ENCODE results near the gene COL28A1.
"Not testable (repeated sequence)": the region's sequence is repeated elsewhere in the genome, so short reads cannot be mapped to it uniquely, and the experiment has no call there.

COL28A1 gene

DNA sequence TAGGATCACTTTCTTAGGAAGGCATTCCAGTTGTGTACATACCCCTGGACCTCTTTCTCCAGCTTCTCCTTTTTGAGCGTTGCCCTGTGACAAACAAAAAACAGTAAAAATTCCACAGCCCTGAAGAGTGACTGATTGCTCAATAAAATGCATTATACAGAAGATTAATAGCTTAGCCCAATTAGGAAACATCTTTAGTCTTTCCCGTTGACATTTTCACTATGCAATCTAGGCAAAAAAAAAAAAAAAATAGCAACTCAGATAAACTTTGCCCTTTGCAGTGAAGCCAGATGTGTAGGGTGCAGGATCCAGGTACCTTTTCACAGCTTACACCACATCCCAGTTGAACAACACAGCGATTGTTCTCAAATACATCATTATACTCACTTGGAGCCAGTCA lies 17.9 kb downstream of the COL28A1 start:
- DNase-seq (ENCODE audit: low spot score) = no peak

DNA sequence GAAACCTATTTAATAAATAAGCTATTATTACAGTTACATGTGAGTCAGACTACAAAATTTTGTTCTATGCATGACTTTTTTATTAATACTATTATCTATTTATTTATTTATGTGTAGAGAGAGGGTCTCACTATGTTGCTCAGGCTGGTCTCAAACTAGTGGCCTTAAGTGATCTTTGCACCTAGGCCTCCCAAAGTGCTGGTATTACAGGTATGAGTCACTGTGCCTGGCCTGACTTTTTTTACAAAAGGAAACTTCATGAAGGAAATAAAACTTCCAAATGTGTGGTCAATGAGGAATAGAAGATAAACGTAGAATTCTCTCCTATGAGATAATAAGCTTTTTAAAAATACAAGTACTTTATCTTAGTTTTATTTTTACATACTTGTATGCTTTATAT lies 19.0 kb downstream of the COL28A1 start:
- no peak for DNase-seq (ENCODE audit: low spot score)

DNA sequence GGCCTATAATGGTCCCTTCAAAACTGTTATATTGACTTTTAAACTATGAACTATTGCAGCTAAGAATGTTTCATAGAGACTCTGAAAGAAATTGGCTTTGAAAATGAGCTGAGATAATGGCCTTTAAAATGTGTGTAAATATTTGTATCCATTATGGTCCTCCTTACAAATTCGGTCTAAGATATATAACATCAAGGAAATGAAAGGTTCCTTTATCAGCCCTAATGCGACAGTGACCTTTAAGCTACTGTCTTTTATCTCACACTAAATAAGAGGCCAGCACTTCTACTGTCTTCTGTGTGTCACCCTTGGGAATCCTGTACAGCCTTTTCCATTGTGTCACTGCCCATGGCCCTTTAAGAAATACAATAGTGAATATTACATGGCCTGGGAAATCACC lies 19.5 kb downstream of the COL28A1 start:
- DNase-seq (ENCODE audit: low spot score) = no peak

DNA sequence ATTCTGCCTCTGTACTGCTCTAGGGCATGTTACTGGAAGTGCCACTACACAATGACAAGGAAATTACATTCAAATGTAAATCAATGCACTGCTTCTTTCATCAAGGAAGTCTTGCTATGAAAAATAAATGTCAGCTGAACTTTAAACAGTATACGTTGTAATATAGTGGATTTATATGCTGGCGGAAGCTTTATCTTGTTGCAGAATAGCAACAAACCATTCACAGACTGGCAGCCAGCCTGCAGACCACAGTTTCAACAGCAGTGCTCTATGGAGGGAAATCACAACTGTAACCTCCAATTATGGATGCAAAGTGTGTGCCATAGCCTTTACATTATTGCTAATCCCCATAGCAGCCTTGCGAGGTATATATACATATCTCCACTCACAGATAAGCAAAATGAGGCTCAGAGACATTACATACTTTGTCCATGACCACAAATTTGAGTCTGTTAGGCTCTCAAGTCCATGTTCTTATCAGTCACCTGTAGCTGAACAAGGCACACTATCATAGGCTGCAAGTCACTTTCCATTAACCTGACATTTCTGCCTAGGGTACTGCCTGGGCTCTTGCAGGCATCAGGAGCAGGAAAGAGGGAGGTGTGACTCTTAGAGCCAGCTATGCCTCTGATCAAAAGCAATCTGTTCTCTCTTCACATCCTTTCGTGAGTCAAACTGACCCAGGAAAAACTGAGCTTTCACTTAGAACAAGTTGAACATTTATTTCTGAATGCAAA lies 22.6 kb downstream of the COL28A1 start:
- DNase-seq (ENCODE audit: low spot score) = no peak

DNA sequence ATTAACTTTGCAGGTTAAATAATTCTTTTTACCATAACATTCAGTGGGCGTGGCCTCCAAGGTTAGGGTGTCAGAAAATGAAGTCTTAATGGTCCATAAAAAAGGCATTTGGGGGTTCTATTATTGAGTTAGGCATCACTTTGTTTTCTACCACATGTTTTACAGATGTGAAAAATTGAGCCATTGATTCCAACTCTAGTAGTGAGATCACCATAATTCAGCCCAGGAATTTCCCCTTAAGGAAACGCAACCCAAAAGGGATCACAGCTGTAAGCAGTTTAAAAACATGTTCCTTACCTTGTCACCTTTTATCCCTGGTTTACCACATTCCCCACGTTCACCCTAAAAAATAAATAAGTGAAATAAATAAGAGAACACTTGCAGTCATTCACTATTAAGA lies 24.9 kb downstream of the COL28A1 start:
- DNase-seq (ENCODE audit: low spot score) = no peak

DNA sequence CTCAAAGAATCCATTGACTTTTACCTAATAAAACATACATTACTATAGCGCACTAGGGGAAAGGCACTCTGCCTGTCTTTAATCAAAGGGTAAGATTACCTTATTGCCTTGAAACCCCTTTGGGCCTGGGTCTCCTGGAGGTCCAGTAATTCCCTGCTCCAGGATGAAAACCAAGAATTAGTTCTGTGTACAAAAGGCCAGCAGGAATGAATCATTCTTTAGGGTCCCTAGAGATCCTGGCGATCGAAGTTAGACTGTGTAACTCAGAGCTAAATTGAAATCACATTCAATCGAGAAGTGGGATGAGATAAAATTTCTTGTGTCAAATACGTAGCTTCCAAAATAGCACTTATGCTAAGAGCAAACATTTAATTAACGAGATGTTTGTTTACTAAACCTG lies 29.8 kb downstream of the COL28A1 start:
- DNase-seq (ENCODE audit: low spot score) = no peak

DNA sequence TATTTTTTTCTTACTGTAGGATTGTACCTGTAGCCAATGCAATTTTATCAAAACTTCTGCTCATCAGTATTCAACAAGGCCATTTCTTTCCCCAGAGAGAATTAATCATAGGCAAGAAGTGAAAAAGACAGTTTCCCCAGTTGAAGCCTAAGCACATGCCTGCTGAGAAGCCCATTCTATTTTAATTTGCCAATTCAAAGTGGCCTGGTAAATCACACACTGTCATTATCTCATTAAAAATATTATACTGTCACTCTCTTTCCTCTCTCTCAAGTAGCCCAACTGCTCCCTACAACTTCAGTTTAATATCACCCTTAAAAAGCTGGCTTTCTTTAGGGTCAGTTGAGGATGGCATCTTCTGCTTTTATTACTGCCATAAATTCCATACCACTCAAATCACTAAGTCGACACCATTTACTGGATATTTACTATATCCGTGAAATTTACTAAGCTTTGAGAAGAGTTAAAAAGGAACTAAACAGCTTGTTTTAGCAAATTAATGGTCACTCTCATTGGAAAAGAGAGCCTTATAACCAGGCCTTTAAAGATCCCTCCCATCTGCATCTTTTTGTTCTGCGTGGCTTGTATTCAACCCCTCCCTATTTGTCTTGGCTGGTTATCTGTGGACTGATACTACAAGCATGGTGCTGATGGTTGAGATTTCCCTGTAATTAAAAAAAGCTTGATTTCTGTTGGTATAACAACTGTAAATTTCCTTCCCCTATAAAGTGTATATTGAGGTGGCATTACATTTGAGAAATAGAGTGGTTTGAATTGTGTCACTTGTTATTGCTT lies 30.6 kb downstream of the COL28A1 start:
- DNase-seq (ENCODE audit: low spot score) = no peak

DNA sequence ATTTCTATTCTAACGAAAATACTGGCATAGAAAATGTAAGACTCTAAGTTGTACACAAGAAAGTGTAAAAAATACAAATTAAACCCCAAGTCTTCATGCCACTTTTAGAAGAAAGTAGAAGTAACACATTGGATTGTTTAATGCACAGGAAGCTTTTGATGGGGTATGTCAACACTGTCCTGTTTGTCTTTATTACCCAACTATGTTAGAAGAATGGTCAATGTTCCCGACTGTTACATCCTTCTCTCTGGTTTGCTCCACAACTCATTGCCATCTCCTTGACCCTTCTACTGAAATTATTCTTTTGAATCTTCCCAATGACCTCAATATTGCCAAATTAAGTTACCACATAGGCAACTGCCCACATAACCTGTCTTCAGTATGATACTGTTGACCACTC lies 35.8 kb downstream of the COL28A1 start:
- DNase-seq (ENCODE audit: low spot score) = no peak

DNA sequence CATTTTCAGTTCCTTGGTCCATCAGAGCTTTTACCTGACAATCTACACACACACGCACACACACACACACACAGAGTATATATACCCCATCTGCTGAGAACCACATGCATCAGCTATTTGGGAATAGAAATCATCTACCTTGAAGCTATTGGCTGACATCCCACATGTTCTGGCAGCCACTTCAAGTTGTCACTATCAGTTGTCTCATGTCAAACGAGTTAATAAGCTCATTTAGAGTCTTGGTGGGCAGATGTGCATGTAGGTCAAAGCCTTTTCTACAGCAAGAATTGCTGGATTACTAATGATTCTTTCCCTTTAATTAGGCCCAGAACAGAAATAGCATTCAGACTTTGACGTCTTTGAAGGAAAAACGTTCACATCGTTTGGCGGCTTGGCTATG lies 36.8 kb downstream of the COL28A1 start:
- DNase-seq (ENCODE audit: low spot score) = no peak

DNA sequence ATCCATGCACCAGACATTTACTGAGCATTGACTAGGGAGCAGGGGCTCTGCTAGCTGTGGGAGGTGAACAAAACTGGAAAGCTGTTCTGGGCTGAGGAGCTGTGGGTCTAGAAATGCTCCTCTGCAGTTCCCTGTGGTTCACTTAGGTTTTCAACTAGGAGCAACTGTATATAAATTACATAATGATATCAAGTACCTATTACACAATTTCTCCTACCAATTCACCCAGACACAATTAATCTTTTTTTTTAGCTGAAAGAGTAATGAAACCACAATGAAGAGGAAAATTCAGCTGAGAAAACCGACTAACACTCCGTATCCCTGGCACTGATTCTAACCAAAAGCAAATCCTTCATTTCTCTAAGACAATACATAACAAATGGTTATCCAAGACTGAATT lies 39.4 kb downstream of the COL28A1 start:
- no peak for DNase-seq (ENCODE audit: low spot score)

DNA sequence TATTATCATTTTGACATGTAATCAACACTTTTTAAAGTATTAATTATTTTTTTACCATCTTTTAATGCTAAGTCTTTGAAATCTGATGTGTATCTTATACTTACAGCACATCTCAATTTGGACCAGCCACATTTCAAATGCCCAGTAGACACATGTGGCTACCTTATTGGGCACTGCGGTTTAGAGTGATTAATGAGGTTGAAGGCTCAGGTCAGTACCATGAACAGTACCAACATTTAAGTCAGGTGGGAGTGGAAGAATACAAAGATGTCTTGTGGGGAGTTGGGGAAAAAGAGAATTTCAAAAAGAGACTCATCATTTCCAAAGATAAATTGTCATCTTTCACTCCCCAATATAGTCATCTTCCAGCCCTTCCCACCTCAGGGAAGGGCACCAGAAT lies 40.5 kb downstream of the COL28A1 start:
- DNase-seq (ENCODE audit: low spot score) = no peak

DNA sequence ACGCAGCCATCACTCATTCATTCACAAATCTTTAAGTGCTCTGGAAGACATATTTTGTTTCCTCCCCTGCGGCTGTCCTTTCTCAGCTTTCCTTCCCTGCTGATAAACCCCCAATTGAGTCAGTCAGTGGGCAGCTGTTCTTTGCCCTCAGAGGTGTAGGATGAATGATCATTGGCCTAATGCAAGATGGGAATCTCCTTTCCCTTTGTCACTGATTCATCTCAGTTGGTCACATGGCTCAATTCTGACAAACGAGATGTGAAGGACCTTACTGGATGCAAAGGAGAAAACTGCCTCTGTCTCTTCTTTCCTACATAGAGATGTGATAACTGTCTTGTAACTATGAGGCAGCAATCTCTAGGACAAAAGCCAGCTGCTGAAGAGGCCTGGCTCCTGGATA lies 44.6 kb downstream of the COL28A1 start:
- no peak for DNase-seq (ENCODE audit: low spot score)

DNA sequence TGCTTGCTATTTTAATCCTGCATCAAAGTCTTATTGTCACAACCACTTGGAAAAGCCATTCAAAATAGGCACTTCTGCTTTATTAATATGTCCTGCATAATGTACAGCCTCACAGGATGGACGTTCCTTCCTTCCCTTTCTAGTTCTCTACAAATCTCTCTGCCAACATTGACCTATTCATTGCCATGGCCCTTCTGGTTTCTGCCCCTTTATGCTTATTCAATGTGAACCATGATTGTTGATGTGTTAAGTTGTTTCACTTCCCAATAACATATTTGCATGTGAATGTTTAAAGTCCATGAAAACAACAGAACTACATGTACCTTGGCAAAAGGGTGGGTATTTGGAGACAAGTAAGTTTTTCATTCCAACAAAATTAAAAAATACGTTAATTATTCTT lies 45.7 kb downstream of the COL28A1 start:
- DNase-seq (ENCODE audit: low spot score) = no peak

DNA sequence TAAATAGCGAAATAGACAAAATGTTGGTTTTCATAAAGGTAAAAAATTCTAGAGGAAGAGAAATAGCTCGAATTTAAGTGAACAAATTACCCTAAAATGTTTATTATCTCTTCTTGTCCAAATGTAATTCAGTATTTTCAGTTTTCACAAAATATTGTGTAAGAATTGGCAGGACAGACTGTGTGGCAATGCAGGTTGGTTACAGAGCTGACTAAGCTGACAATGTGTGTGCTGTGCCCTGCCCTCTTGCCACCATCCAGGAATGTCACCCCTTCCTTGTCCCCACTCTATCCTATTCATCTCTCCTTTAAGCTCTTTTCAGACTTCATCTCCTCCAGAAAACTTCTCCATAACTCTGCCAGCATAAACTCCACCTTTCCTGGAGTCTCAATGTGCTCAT lies 46.1 kb downstream of the COL28A1 start:
- DNase-seq (ENCODE audit: low spot score) = no peak

DNA sequence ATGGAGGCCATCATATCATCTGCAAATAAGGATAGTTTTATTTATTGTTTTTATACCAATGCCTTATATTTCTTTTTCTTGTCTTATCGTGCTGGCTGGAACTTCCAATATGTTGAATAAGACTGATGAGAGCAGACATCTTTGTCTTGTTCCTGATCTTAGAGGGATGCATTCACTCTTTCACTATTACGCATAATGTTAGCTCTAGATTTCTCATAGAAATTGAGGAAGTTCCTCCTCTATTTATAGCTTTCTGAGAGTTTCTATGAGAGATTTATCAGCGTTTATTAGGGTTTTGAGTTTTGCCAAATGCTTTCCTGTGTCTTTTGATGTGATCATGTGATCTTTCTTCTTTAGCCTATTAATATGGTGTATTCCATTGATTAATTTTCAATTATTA lies 49.3 kb downstream of the COL28A1 start:
- no peak for DNase-seq (ENCODE audit: low spot score)

DNA sequence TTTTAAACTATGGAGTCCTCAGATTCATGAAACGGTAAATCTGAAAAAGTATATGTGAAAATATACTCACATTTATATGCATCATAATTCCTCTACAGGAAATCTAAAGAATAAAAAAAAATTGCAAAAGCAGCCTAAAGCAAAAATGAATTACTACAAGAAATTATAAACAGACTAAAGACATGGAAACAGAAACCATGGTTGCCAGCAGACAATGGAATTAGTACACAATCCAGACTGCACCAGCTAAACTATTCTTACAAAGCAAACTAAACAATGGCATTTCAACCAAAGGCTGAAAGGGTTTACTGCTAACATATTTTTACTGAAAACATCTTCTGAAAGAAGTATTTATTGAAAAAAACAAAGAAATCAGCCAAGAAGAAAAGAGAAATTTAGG lies 51.6 kb downstream of the COL28A1 start:
- DNase-seq (ENCODE audit: low spot score) = no peak

DNA sequence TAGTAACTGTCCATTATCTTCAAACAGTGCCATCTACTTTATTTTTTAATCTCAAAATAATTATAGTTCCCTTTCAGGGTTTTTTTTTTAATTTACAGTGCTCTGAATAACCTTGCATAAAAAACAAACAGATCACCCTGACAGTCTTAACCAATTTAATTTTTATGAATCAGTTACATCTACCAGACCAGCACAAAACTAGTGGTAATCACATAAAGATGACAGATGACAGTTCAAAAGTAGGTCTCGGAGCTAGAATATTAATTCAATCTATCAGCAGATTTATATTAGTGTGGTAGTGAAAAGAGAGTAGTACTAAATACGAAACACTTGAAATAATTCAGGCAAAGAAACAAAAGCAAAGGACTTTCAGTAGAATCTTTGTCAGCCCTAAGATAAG lies 53.9 kb downstream of the COL28A1 start:
- DNase-seq (ENCODE audit: low spot score) = no peak

DNA sequence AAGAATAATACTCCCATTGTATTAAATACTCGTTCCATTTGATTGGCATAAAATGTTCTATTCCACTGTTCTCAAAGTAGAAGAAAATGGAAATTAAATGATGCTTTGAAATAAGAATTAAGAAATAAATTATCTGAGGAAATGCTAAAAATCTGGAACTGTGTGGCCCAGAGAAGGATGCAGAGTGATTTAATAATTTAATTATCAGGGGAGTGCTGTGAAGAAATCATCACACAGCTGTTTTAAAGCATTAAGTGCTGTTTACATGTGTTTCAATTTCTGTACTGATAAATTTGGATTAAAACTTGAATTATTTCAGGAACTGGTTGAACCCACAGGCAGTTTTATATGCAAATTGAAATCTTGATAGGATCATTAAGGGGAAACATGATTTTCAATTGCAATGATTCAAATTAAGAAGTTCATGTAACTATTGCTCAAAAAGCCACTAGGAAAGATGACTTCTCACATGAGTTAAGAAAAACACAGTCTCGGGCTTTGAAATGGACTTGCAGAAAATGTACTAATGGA lies 56.3 kb downstream of the COL28A1 start:
- DNase-seq (ENCODE audit: low spot score) = no peak

DNA sequence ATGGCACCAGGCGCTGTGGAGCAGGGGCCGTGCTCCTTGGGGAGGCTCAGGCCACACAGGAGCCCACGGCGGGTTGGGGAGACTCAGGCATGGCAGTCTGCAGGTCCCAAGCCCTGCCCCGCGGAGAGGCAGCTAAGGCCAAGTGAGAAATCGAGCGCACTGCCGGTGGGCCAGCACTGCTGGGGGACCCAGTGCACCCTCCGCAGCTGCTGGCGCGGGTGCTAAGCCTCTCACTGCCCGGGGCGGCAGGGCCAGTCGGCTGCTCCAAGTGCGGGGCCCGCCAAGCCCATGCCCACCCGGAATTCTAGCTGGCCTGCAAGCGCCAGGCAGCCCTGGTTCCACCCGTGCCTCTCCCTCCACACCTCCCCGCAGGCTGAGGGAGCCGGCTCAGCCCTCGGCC lies 57.1 kb downstream of the COL28A1 start:
- no peak for DNase-seq (ENCODE audit: low spot score)

DNA sequence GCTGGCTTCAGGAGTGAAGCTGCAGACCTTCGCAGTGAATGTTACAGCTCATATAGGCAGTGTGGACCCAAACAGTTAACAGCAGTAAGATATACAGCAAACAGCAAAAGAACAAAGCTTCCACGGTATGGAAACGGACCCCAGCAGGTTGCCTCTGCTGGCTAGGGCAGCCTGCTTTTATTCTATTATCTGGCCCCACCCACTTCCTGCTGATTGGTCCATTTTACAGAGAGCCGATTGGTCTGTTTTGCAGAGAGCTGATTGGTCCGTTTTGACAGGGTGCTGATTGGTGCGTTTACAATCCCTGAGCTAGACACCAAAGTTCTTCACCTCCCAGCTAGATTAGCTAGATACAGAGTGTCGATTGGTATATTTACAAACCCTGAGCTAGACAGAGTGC lies 58.0 kb downstream of the COL28A1 start:
- DNase-seq (ENCODE audit: low spot score) = not testable (repeated sequence)

DNA sequence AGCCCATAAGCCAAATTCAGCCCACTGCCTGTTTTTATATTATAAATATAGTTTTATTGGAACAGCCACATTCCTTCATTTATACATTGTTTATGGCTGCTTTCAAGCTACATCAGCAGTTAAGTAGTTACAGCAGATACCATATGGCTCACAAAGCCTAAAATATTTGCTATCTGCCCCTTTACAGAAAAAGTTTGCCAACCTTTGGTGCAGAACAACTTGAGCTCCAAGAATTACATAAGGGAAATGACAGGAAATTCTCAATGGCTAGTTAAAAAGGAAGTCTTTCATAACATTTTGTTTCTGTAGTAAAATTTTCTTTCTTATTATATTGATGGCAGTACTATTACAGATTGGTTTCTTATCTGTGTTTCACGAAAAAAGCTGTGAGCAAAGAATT lies 59.3 kb downstream of the COL28A1 start:
- no peak for DNase-seq (ENCODE audit: low spot score)

DNA sequence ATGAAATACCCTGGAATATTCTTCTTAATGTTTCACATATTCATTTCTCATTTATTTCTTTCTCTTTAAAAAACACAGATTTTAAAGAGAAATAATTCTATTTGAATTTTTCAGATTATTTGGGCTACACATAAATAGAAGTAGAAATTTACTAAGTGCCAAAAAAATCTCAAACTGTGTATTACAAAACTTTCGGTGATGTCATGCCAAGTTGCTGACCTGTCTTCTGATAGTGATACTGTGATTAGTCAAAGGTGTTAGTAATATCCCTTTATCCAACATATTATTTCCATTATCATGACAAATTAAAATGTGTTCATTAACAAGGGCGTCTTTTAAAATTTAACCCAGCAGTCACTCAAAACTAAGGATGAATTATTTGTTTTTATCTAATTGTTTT lies 60.1 kb downstream of the COL28A1 start:
- no peak for DNase-seq (ENCODE audit: low spot score)

DNA sequence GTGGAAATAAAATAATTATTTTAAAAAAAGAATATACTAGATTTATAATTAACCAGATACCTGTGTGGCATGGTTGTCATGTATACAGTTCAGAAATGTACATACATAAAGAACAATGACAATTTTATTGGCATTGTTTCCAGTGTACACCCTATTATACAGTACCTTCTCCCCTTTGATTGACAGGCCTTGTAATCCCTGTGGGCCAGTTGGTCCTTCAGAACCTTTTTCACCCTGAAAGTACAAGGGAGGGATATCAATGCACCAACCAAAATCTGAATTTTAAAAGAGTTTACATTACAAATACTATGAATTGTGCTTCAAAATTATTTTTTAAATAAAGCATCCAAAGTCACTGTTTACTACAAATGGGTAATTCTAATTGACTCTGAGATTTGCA lies 61.2 kb downstream of the COL28A1 start:
- no peak for DNase-seq (ENCODE audit: low spot score)

All from hepatic stellate cell (primary cell).